HG03039 (cell line): ENCODE results near the gene PLD4.

ENCODE experiments used
- ATAC-seq: cut with Tn5 transposase; IDR thresholded peaks from one replicate; pipeline ENCODE4 v1.9.1; 2021; ENCODE audit warnings: mild to moderate bottlenecking, moderate library complexity; ENCODE audit not compliant: unreplicated experiment

Gene PLD4

GRCh38 chr14:104973135-104973384 is 48.4 kb downstream of the PLD4 start:
- no peak for ATAC-seq

- no peak for ATAC-seq
These were observed 48.9 kb downstream of the PLD4 start for GRCh38 chr14:104973385-104974145.

DNA sequence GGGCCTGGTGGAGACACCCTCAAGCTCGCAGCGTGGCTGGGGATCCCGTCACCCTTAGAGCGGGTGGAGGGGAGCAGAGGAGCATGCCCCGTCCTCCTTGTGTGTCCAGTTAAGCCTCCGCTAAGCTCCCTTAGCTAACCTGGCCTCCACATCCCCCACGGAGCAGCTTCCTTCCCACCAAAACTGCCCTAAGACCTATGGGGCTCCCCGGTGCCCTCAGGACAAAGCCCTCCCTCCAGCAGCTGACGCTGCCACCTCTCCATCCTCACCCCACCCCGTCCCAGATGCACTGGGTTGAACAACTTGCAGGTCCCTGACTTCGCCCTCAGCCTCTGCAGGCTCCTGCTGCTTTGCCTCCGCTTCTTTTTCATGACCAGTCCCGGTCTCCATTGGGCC is 49.5 kb downstream of the PLD4 start:
- no peak for ATAC-seq

DNA sequence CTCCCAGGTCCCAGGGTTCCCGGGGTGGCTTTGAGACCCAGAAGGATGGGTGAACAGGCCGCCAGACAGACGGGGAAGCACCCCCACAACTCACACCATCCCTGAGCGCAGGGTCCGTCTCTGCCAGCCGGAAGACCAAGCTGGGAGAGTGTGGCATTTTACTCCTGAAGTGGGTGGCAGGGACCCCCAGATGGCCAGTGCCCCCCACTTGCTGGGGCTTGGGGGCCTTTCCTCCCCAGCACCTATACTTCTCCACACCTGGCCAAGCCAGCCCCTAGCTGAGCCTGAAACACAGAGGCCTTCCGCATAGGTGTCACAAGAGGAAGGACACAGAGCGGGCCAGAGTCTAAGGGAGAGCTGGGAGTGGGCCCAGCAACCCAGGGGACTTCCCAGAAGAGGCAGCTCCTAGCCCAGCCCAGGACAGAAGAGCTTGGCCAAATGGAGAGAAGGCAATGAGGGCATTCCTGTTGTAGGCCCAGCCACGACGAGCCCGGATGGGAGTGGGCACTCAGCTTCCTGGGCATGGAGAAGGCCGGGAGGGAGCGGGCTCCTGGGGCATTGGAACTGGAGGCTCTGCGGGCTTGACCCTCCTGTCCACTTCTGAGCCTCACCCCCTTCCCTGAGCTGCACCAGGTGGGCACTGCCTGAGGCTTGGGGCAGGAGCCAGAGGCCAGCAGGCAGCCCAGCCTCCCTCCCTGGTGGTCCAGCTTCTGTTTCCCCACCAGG is 50.1 kb downstream of the PLD4 start:
- no peak for ATAC-seq

DNA sequence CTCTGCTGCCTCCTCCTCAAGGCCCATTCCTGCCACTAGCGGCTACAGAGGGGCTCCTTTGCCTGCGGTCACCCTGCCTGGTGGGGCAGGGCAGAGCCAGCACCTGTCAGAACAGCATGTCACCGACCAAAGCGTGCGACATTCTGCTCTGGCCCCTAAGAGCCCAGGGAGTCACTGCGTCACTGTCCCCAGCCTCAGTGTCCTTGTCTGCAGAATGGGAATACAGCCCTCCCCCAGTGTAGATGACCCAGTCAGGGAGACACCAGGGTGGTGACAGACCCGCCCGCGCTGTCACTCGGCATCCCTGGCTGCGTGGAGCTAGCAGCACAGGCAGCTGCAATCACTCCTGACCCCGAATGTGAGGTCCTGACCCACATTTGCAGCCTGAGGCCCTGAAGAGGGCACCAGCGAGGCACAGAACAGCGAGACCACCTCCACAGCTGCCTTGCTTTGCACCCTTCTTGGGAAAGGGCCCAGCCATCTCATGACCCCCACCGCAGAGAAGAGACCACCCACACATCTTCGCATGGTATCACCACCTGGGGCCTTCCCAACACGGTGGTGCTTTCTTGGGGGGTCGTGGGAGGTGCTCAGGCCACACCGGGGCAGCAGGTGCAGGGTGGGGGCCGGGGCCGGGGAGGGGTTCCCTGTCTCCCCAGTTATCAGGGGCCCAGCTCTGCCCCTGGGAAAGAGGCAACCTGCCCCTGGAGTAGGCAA is 51.0 kb downstream of the PLD4 start:
- no peak for ATAC-seq

GRCh38 chr14:104976198-104977007 is 51.7 kb downstream of the PLD4 start:
- ATAC-seq = no peak

DNA sequence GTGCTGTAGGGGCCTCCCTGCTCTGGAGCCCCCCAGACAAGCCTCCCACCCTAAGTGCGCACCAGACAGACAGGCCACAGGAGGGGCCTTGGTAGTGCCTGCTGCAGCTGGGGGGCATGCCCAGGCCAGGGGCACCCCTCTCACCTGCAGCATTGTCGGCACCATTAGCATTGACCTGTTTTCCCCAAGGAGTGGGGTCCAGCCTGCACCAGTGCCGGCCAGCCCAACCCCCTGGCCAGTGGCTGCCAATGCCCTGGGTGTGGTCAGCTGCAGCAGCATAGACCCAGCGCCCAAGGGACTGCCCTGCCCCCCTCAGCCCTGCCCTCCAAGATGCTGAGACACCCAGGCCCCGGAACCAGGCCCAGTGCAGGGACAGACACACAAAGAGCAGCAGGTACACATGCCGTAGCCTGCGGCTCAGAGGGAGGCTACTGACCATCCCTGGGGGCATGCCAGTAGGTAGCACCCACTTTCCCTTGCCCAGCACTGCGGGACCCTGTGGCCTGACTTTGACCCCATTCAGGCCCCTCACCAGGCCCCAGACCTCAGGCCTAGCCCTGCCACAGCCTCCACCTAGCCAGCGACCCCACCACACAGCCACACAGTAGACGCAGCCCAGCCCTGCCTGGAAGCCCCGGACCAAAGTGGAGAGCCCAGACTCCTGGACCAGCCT is 52.5 kb downstream of the PLD4 start:
- ATAC-seq = no peak

- ATAC-seq = no peak
These were observed 53.3 kb downstream of the PLD4 start, which contains the start of gene AHNAK2 for GRCh38 chr14:104977681-104978653. Gene AHNAK2 (minus strand): TSS chr14:104978374. CDS start chr14:104978237, 137 bp downstream.

DNA sequence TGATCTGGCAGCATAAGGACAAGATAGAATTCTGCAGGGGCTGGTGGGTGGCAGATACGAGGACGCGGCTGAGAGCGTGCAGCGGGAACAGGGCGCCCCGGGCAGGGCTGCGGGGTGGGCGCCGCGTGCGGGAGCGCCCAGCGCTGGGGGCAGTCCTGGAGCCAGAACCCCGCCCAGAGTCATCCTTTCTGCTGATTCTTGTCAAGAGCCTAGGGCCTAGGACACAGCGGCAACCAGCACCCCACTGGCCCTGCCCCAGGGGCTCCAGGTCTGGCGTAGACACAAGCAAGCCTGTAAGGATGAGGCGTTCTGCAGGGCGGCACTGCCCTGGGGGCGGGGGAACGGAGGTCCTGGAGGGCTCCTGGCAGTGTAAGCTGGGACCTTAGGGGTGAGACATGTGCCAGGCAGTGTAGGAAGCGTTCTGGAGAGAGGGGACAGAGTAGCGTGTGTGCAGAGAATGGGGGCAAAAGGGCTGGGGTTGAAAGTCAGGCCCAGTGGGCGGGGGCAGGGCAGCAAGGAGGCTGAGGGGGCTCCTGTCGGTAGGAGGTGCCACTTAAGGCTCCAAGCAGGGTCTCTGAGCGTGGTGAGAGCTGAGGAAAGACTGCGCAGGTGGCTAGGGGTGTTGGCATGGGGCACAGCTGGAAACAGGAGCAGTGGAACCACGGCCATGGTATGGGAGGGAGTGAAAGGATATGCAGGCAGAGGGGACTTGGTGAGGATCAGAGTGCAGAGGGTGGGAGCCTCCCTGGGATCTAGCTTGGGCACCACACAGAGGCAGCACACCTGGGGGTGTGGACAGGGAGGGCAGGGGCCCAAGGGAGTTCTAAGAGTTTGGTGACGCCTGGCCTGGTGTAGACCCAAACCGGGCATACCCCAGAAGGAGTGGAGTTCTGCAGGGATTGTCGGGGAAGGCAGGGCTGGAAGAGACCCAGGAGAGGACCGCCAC is 54.3 kb downstream of the PLD4 start:
- no peak for ATAC-seq

GRCh38 chr14:104979758-104980610 is 55.3 kb downstream of the PLD4 start:
- ATAC-seq = no peak

DNA sequence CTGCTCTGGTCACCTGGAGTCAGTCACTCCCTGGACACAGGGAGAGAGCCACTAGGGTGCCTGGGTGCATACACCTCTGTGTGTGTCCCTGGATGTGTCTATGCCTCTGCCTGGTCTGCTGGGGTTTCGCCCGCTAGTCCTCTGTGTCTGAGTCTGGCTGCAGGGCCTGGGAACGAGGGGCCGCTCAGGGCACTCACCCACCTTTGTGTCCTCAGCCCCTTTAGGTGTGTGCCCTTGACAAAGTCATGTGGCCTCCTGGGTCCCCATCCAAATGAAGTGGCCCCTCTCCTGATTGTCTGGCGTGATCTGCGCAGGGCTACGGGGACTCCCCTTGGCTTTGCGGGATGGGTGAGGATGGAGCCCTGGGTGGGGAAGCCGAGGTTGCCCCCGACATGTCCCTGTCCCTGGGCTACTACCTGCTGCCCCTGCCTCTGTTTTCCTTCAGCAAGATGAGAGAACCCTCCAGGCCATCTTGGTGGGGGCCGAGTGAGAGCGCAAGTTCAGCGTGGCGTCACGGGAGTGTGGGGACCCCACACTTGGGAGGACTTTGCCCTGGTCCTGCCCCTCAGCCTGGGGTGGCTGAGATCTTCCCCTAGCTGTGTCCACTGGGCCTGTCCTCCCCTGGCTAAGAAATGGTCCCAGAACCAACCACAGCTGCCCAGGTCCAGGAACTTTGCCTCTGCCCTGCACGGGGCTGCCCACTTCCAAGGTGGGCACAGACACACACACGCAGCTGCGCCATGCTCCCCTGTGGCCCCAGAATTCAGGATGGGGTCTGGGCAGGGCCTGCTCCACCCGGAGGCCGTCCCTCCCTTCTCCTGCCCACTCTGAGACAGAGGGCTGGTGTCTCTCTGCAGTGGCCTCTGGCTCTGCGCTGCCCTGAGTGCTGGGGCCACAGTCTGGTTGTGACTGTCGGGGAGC is 56.2 kb downstream of the PLD4 start:
- no peak for ATAC-seq

- no peak for ATAC-seq
These were observed 57.2 kb downstream of the PLD4 start for GRCh38 chr14:104981699-104982541.

GRCh38 chr14:104982548-104983230 is 58.0 kb downstream of the PLD4 start:
- ATAC-seq = no peak
